MCF 10A (cell line): ENCODE results near the gene RHCG. TPM values are rescaled to one million over a fixed set of nuclear protein-coding genes. Genes with fewer than 3 reads are reported as not detected.

Experiments used
- BruUV-seq: library from RNA; stranded (reverse); fragments of 400-500 nt; replicated peaks from 2 replicates; lab custom pipeline; 2021; lab: Mats Ljungman, UMichigan
- CTCF ChIA-PET: fragments of 300-600 bp; sonication (Branson Sonifier 250); formaldehyde crosslinking; extraction: SDS; loops from one replicate; lab custom pipeline; 2021; ENCODE audit warnings: antibody characterized with exemption, inconsistent platforms; lab: Yijun Ruan, JAX
- POLR2A ChIA-PET: fragments of 300-600, 350-650 bp; sonication (Branson Sonifier 250); formaldehyde crosslinking; extraction: SDS; loops from one replicate; lab custom pipeline; 2020; ENCODE audit warnings: antibody characterized with exemption, inconsistent platforms; lab: Yijun Ruan, JAX
- DNase-seq: peaks from one replicate; pipeline ENCODE4 v3.0.0-alpha.2; 2018; ENCODE audit not compliant: unreplicated experiment
- H3K27ac Mint-ChIP-seq: one replicate; pipeline ENCODE4 v1.8.0; 2022; ENCODE audit warnings: mild to moderate bottlenecking, low read depth, mixed read lengths; ENCODE audit not compliant: unreplicated experiment
- H3K27me3 Mint-ChIP-seq: one replicate; pipeline ENCODE4 v1.8.0; 2022; ENCODE audit warnings: mixed read lengths; ENCODE audit not compliant: insufficient read depth, unreplicated experiment
- H3K36me3 Mint-ChIP-seq: one replicate; pipeline ENCODE4 v1.8.0; 2022; ENCODE audit warnings: mild to moderate bottlenecking, moderate library complexity, mixed read lengths; ENCODE audit not compliant: insufficient read depth, unreplicated experiment
- H3K4me1 Mint-ChIP-seq: one replicate; pipeline ENCODE4 v1.8.0; 2022; ENCODE audit warnings: mixed read lengths; ENCODE audit not compliant: insufficient read depth, unreplicated experiment
- H3K4me3 Mint-ChIP-seq: one replicate; pipeline ENCODE4 v1.8.0; 2022; ENCODE audit warnings: mild to moderate bottlenecking, moderate library complexity, mixed read lengths; ENCODE audit not compliant: unreplicated experiment
- H3K9me3 Mint-ChIP-seq: one replicate; pipeline ENCODE4 v1.8.0; 2022; ENCODE audit warnings: mixed read lengths; ENCODE audit not compliant: unreplicated experiment
- CTCF ChIP-seq: fragments of 200-600 bp; IDR thresholded peaks from one replicate; pipeline ENCODE4 v1.8.0; 2022; ENCODE audit warnings: antibody characterized with exemption, mild to moderate bottlenecking; ENCODE audit not compliant: unreplicated experiment
- intact Hi-C: fragments of 100-400 bp; cut with micrococcal nuclease; formaldehyde crosslinking; loops from 2 replicates; pipeline ENCODE4 v1.14.1; 2022
- total RNA-seq: library from RNA; stranded (reverse); gene quantifications from 2 replicates; pipeline ENCODE4 v1.2.3, GENCODE V29; 2022

Gene RHCG
- total RNA-seq, 1 experiment from 2014 or later: not detected

- BruUV-seq: no TSS peak
- H3K4me3 Mint-ChIP-seq: no peak overlapping the region
- POLR2A ChIA-PET: no interaction called here
- peaks cover 9% of the 10 kb centered on the region for H3K4me1 Mint-ChIP-seq
- intact Hi-C loops: no loop called here
- no peaks in the 10 kb centered on the region for H3K9me3 Mint-ChIP-seq
- CTCF ChIA-PET: interaction anchor here (0.7 to 3.5 kb wide), 5 partner anchors 9 to 125 kb away, joined by 3 to 16 read pairs (median 6); no protein-coding TSS in a partner anchor
- H3K27ac Mint-ChIP-seq: no peak overlapping the region
- H3K36me3 Mint-ChIP-seq: peaks cover 7% of the 10 kb centered on the region
- TF ChIP-seq CTCF: no peak
- DNase-seq: no peak
- peaks cover 11% of the 10 kb centered on the region for H3K27me3 Mint-ChIP-seq
Measured at GRCh38 chr15:89483079-89483478, 13.3 kb downstream of the RHCG start.

- no peak overlapping the region for H3K4me3 Mint-ChIP-seq
- intact Hi-C loops: no loop called here
- peaks cover 7% of the 10 kb centered on the region for H3K36me3 Mint-ChIP-seq
- H3K27ac Mint-ChIP-seq: no peak overlapping the region
- BruUV-seq: no TSS peak
- TF ChIP-seq CTCF: no peak
- no peaks in the 10 kb centered on the region for H3K9me3 Mint-ChIP-seq
- H3K27me3 Mint-ChIP-seq: peaks cover 14% of the 10 kb centered on the region
- ChIA-PET CTCF (interaction anchor here (0.6 to 2.3 kb wide), 3 partner anchors 10 to 730 kb away, joined by 3 to 8 read pairs (median 4); no protein-coding TSS in a partner anchor), POLR2A (no interaction called here)
- H3K4me1 Mint-ChIP-seq: peaks cover 9% of the 10 kb centered on the region
- DNase-seq: no peak
Measured at GRCh38 chr15:89482139-89482538, 14.2 kb downstream of the RHCG start.

GRCh38 chr15:89480505-89480904 is 15.9 kb downstream of the RHCG start:
- Mint-ChIP-seq H3K4me3 (no peak overlapping the region), H3K9me3 (no peaks in the 10 kb centered on the region), H3K27ac (no peak overlapping the region), H3K27me3 (peaks cover 19% of the 10 kb centered on the region), H3K4me1 (peaks cover under 1% of the 10 kb centered on the region), H3K36me3 (peaks cover 7% of the 10 kb centered on the region)
- POLR2A ChIA-PET: no interaction called here
- intact Hi-C loops: no loop called here
- CTCF ChIA-PET: interaction anchor here (1.6 kb wide), 1 partner anchor 122 kb away, joined by 3 read pairs; no protein-coding TSS in a partner anchor
- no peak for DNase-seq
- BruUV-seq: no TSS peak
- TF ChIP-seq CTCF: no peak

- DNase-seq: no peak
- peaks cover 6% of the 10 kb centered on the region for H3K36me3 Mint-ChIP-seq
- TF ChIP-seq CTCF: no peak
- ChIA-PET POLR2A (no interaction called here), CTCF (interaction anchor here (1.0 to 1.6 kb wide), 2 partner anchors 18 to 36 kb away, joined by 3 to 4 read pairs; no protein-coding TSS in a partner anchor)
- H3K4me3 Mint-ChIP-seq: no peak overlapping the region
- no peaks in the 10 kb centered on the region for H3K4me1 Mint-ChIP-seq
- H3K27ac Mint-ChIP-seq: no peak overlapping the region
- intact Hi-C loops: no loop called here
- H3K27me3 Mint-ChIP-seq: peaks cover 32% of the 10 kb centered on the region
- BruUV-seq: no TSS peak
- no peaks in the 10 kb centered on the region for H3K9me3 Mint-ChIP-seq
Measured at GRCh38 chr15:89479173-89479572, 17.2 kb downstream of the RHCG start.
